ENCODE data around the gene RPL27. TPM values are rescaled to one million over a fixed set of nuclear protein-coding genes. Genes with fewer than 3 reads are reported as not detected.
"Not testable (repeated sequence)": the region's sequence is repeated elsewhere in the genome, so short reads cannot be mapped to it uniquely, and the experiment has no call there.

RPL27 gene
- polyA plus RNA-seq, 1 donor = 2,367 TPM

GRCh38 chr17:42993913-42994312 lies 4.3 kb upstream of the RPL27 start:
- DNase-seq = not testable (repeated sequence)

GRCh38 chr17:42997390-42997983 lies 732 bp upstream of the RPL27 start:
- DNase-seq = no peak

GRCh38 chr17:42999003-42999525 lies 845 bp downstream of the RPL27 start:
- no peak for DNase-seq

GRCh38 chr17:43000894-43001293 lies 2.7 kb downstream of the RPL27 start:
- not testable (repeated sequence) for DNase-seq

- DNase-seq = no peak
These were observed 5.4 kb downstream of the RPL27 start for GRCh38 chr17:43003542-43004172.

- peak; percentile 84 for DNase-seq
These were observed 8.7 kb downstream of the RPL27 start, which contains the start of gene IFI35 for GRCh38 chr17:43006639-43007551. IFI35 (plus strand) TSS chr17:43006784; CDS start chr17:43006948, 164 bp downstream.

- DNase-seq = no peak
These were observed 12.6 kb downstream of the RPL27 start for GRCh38 chr17:43010667-43011308.

GRCh38 chr17:43011728-43012472 lies 13.7 kb downstream of the RPL27 start:
- no peak for DNase-seq

GRCh38 chr17:43013296-43013695 lies 15.1 kb downstream of the RPL27 start:
- no peak for DNase-seq

GRCh38 chr17:43014020-43014648 lies 15.9 kb downstream of the RPL27 start:
- no peak for DNase-seq

GRCh38 chr17:43014649-43015542 lies 16.7 kb downstream of the RPL27 start:
- DNase-seq = no peak

GRCh38 chr17:43015579-43015978 lies 17.4 kb downstream of the RPL27 start:
- no peak for DNase-seq

- no peak for DNase-seq
These were observed 18.0 kb downstream of the RPL27 start for GRCh38 chr17:43016216-43016615.

GRCh38 chr17:43018008-43018853 lies 20.0 kb downstream of the RPL27 start:
- no peak for DNase-seq

GRCh38 chr17:43018932-43019331 lies 20.7 kb downstream of the RPL27 start:
- DNase-seq = no peak

- DNase-seq = no peak
These were observed 21.2 kb downstream of the RPL27 start for GRCh38 chr17:43019418-43019817.

GRCh38 chr17:43020030-43020621 lies 21.9 kb downstream of the RPL27 start:
- peak; percentile 45 for DNase-seq

GRCh38 chr17:43020789-43021740 lies 22.8 kb downstream of the RPL27 start:
- peak; percentile 70 for DNase-seq

All from hindlimb muscle (tissue), 1 donor.